Fibroblast of villous mesenchyme (primary cell): ENCODE measurements around the gene PDLIM5. TPM values are rescaled to one million over a fixed set of nuclear protein-coding genes. Genes with fewer than 3 reads are reported as not detected.
"Not testable (repeated sequence)": the region's sequence is repeated elsewhere in the genome, so short reads cannot be mapped to it uniquely, and the experiment has no call there.

Source experiments
- DNase-seq: peaks from one replicate; pipeline ENCODE4 v3.0.0-alpha.2; 2010; ENCODE audit warnings: low read depth
- H3K4me3 ChIP-seq: 2 replicates; pipeline ENCODE4 v1.5.1; 2011; ENCODE audit warnings: low read depth, mild to moderate bottlenecking, low read length
- total RNA-seq: library from RNA; depleted of rRNA; stranded (reverse); fragments of >200 nt; gene quantifications from 2 replicates; pipeline ENCODE4 v1.2.3, GENCODE V29; 2012
- TF ChIP-seq, protein P1 (sequence below): IDR thresholded peaks from 2 replicates; pipeline ENCODE4 v1.5.1; 2012; ENCODE audit warnings: low read depth, mild to moderate bottlenecking, low read length; ENCODE audit not compliant: insufficient read depth

PDLIM5 gene
- total RNA-seq, 1 donor: 370 TPM

- peak; percentile 77 for DNase-seq
- TF ChIP-seq, protein P1, sequence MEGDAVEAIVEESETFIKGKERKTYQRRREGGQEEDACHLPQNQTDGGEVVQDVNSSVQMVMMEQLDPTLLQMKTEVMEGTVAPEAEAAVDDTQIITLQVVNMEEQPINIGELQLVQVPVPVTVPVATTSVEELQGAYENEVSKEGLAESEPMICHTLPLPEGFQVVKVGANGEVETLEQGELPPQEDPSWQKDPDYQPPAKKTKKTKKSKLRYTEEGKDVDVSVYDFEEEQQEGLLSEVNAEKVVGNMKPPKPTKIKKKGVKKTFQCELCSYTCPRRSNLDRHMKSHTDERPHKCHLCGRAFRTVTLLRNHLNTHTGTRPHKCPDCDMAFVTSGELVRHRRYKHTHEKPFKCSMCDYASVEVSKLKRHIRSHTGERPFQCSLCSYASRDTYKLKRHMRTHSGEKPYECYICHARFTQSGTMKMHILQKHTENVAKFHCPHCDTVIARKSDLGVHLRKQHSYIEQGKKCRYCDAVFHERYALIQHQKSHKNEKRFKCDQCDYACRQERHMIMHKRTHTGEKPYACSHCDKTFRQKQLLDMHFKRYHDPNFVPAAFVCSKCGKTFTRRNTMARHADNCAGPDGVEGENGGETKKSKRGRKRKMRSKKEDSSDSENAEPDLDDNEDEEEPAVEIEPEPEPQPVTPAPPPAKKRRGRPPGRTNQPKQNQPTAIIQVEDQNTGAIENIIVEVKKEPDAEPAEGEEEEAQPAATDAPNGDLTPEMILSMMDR: no peak
- no peak overlapping the region for H3K4me3 ChIP-seq
These were observed 96.8 kb downstream of the PDLIM5 start for GRCh38 chr4:94548571-94548970.

DNA sequence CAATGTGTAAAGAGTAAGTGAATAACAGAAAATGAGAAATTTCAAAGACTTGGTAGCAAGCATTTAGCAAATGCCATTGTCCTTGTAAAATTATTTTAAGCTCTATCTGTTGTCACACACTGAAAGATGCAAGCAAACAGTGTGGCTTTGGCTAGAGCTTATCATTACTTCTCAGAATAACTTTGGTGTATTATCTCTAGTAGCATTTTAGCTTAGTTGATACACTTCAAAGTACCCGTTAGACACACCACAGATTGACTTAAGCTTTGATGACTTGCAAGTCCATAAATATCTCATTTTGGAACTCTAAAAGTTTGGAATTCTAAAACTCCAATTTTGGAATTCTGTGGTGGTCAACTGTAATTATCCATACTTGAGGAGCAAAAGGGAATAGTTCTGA lies 98.6 kb downstream of the PDLIM5 start:
- TF ChIP-seq, protein P1: no peak
- no peak for DNase-seq
- no peak overlapping the region for H3K4me3 ChIP-seq

DNA sequence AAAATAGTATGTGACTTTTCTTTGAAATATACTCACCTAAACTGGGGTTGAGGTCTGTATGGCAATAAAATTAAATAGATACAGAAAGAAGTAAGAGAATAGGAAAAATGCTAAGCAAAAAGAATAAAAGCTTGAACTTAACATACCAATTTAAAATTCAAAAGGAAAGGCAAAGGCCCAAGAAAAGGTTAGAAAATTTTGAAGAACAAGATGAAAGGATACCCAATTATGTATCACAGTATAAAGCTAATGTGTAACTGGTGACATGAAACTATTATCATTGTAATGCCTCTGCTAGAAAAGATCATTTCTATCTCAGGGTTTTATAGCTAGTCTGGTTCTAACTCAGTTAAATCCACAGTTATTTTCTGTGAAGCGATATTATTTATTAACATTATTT lies 99.1 kb downstream of the PDLIM5 start:
- no peak for DNase-seq
- TF ChIP-seq, protein P1: no peak
- no peak overlapping the region for H3K4me3 ChIP-seq

- TF ChIP-seq, protein P1: no peak
- DNase-seq: peak; percentile 76
- no peak overlapping the region for H3K4me3 ChIP-seq
These were observed 100.2 kb downstream of the PDLIM5 start for GRCh38 chr4:94551643-94552564.

DNA sequence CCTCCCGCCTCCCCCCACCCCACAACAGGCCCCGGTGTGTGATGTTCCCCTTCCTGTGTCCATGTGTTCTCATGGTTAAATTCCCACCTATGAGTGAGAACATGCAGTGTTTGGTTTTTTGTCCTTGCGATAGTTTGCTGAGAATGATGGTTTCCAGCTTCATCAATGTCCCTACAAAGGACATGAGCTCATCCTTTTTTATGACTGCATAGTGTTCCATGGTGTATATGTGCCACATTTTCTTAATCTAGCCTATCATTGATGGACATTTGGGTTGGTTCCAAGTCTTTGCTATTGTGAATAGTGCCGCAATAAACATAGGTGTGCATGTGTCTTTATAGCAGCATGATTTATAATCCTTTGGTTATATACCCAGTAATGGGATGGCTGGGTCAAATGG lies 104.3 kb downstream of the PDLIM5 start:
- DNase-seq, H3K4me3 ChIP-seq: not testable (repeated sequence)

DNA sequence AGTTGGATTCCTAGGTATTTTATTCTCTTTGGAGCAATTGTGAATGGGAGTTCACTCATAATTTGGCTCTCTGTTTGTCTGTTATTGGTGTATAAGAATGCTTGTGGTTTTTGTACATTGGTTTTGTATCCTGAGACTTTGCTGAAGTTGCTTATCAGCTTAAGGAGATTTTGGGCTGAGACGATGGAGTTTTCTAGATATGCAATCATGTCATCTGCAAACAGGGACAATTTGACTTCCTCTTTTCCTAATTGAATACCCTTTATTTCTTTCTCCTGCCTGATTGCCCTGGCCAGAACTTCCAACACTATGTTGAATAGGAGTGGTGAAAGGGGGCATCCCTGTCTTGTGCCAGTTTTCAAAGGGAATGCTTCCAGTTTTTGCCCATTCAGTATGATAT lies 105.9 kb downstream of the PDLIM5 start:
- H3K4me3 ChIP-seq, DNase-seq: not testable (repeated sequence)

DNA sequence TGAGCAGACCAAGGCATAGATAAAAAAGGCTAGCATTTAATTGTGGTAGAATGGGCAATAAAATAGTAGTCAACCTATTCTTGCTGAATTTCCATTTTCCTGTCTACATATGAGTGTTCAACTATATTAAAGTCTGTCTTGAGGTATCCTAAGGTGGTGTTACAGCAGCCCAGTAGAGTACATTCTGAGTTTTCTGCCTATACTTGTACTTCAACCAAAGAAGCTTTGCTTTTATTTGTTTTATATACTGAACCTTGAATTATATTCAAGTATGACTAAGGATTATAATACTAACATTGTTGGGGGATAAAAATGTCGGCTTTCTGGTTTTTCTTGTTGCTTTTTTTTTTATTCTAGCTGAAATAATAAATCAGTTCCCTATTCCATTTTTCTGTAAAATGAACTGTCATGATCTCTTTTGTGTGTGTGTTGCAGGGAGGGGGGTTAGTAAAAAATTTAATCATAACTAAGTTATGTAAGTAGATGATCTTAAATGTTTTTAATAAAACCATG lies 106.7 kb downstream of the PDLIM5 start:
- no peak for DNase-seq
- peak overlapping the region; percentile 12 for H3K4me3 ChIP-seq
- TF ChIP-seq, protein P1: no peak

GRCh38 chr4:94559351-94559806 lies 107.6 kb downstream of the PDLIM5 start:
- no peak overlapping the region for H3K4me3 ChIP-seq
- TF ChIP-seq, protein P1: no peak
- DNase-seq: no peak
